Suprapubic skin (tissue), 4 donors: Measurements from ENCODE around the gene BLOC1S5.

ENCODE experiments used
- CTCF ChIP-seq, 2 donors: fragments of 200-600 bp in 1 of 2; fragments of 450-650 bp in 1 of 2; sonication (generic) in 1 of 2; IDR thresholded peaks; one replicate each; pipeline ENCODE4 v1.5.1; 2016 to 2019; ENCODE audit warnings: antibody characterized with exemption in 2 of 2, mild to moderate bottlenecking in 1 of 2, moderate library complexity in 1 of 2
- EP300 ChIP-seq: sonication (generic); formaldehyde crosslinking; IDR thresholded peaks from one replicate; pipeline ENCODE4 v1.6.1; 2017; ENCODE audit warnings: antibody characterized with exemption
- POLR2A ChIP-seq, 2 donors: fragments of 450-650 bp; IDR thresholded peaks; one replicate each; pipeline ENCODE4 v1.6.1; 2017; ENCODE audit warnings: antibody characterized with exemption in 2 of 2, mild to moderate bottlenecking in 2 of 2, moderate library complexity in 2 of 2
- POLR2AphosphoS5 ChIP-seq, 3 donors: sonication (generic); formaldehyde crosslinking; IDR thresholded peaks; one replicate each; pipeline ENCODE4 v1.6.1; 2017; ENCODE audit warnings: antibody characterized with exemption in 3 of 3

- no peak for TF ChIP-seq CTCF (IDR thresholded peaks at IDR 0.05)
- TF ChIP-seq POLR2A (IDR thresholded peaks at IDR 0.05) = no peak
- TF ChIP-seq POLR2AphosphoS5 (IDR thresholded peaks at IDR 0.05) = no peak
- no peak for TF ChIP-seq EP300
Observed at GRCh38 chr6:7970616-7971015, 93.6 kb downstream of the BLOC1S5 start.
